BJ (cell line): ENCODE measurements around the gene CELF2. TPM values are rescaled to one million over a fixed set of nuclear protein-coding genes. Genes with fewer than 3 reads are reported as not detected.

Experiments
- CTCF ChIA-PET: fragments of 350-600 bp; formaldehyde crosslinking; extraction: SDS; loops from one replicate; lab custom pipeline; 2021; ENCODE audit warnings: antibody characterized with exemption, inconsistent platforms; lab: Yijun Ruan, JAX
- POLR2A ChIA-PET: fragments of 300-600 bp; sonication (Branson Sonifier 250); formaldehyde crosslinking; extraction: SDS; loops from one replicate; lab custom pipeline; 2021; ENCODE audit warnings: antibody characterized with exemption; lab: Charles Lee
- DNase-seq: peaks from one replicate; pipeline ENCODE4 v3.0.0-alpha.2; 2011; ENCODE audit warnings: low read depth
- H3K27me3 ChIP-seq: 2 replicates; pipeline ENCODE4 v1.6.0; 2011; ENCODE audit warnings: low read length; ENCODE audit not compliant: control insufficient read depth, insufficient read depth
- H3K36me3 ChIP-seq: 2 replicates; pipeline ENCODE4 v1.5.1; 2011; ENCODE audit warnings: low read length; ENCODE audit not compliant: control insufficient read depth, insufficient read depth
- H3K4me3 ChIP-seq: 2 replicates; pipeline ENCODE4 v1.5.1; 2011; ENCODE audit warnings: low read depth, mild to moderate bottlenecking, control low read depth, low read length
- CTCF ChIP-seq: IDR thresholded peaks from 2 replicates; pipeline ENCODE4 v1.5.1; 2011; ENCODE audit warnings: low read depth, mild to moderate bottlenecking, control low read depth, inconsistent platforms, low read length, moderate library complexity; ENCODE audit not compliant: insufficient read depth
- polyA plus RNA-seq: library from polyadenylated mRNA; depleted of rRNA; stranded (reverse); fragments of >200 nt; gene quantifications from 2 replicates; pipeline ENCODE4 v1.2.3, GENCODE V29; 2011

Gene CELF2
- polyA plus RNA-seq, 1 experiment: 8.8 TPM

- ChIA-PET POLR2A (no interaction called here), CTCF (no interaction called here)
- Histone ChIP-seq H3K4me3 (no peak overlapping the region), H3K36me3 (no peaks in the 10 kb centered on the region), H3K27me3 (no peaks in the 10 kb centered on the region)
- no peak for DNase-seq
- TF ChIP-seq CTCF: no peak
Measured at GRCh38 chr10:11290156-11290890, 272.7 kb downstream of the CELF2 start.

- H3K27me3 ChIP-seq: no peaks in the 10 kb centered on the region
- no peaks in the 10 kb centered on the region for H3K36me3 ChIP-seq
- H3K4me3 ChIP-seq: no peak overlapping the region
- no peak for TF ChIP-seq CTCF
- CTCF ChIA-PET: interaction anchor here (0.6 kb wide), 1 partner anchor 25 kb away, joined by 3 read pairs; no protein-coding TSS in a partner anchor
- no peak for DNase-seq
- POLR2A ChIA-PET: no interaction called here
Measured at GRCh38 chr10:11292576-11293302, 275.1 kb downstream of the CELF2 start.

GRCh38 chr10:11293332-11293731 is 275.7 kb downstream of the CELF2 start:
- DNase-seq: no peak
- CTCF ChIA-PET: no interaction called here
- Histone ChIP-seq H3K4me3 (no peak overlapping the region), H3K27me3 (no peaks in the 10 kb centered on the region), H3K36me3 (no peaks in the 10 kb centered on the region)
- POLR2A ChIA-PET: no interaction called here
- no peak for TF ChIP-seq CTCF

- H3K27me3 ChIP-seq: no peaks in the 10 kb centered on the region
- no peak for DNase-seq
- CTCF ChIA-PET: no interaction called here
- H3K4me3 ChIP-seq: no peak overlapping the region
- no peaks in the 10 kb centered on the region for H3K36me3 ChIP-seq
- POLR2A ChIA-PET: no interaction called here
- no peak for TF ChIP-seq CTCF
Measured at GRCh38 chr10:11294831-11295450, 277.3 kb downstream of the CELF2 start.

- Histone ChIP-seq H3K36me3 (no peaks in the 10 kb centered on the region), H3K4me3 (no peak overlapping the region), H3K27me3 (no peaks in the 10 kb centered on the region)
- POLR2A ChIA-PET: no interaction called here
- TF ChIP-seq CTCF: no peak
- DNase-seq: no peak
- CTCF ChIA-PET: interaction anchor here (1.3 kb wide), 1 partner anchor 10 kb away, joined by 3 read pairs; no protein-coding TSS in a partner anchor
Measured at GRCh38 chr10:11295492-11295891, 277.8 kb downstream of the CELF2 start.
